Naive B cell (primary cell): ENCODE data around the gene PDK2. TPM values are rescaled to one million over a fixed set of nuclear protein-coding genes. Genes with fewer than 3 reads are reported as not detected.
A peak's percentile ranks its signal among the peaks of the same experiment; 100 is the strongest.

Experiments
- ATAC-seq, 2 donors: fragments of 150-1000 bp; cut with Tn5 transposase; 2 replicates each; pipeline ENCODE4 v1.10.0; 2021; ENCODE audit warnings: low read depth in 2 of 2, mild to moderate bottlenecking in 2 of 2, moderate library complexity in 2 of 2
- DNase-seq: peaks from one replicate; pipeline ENCODE4 v3.0.0; 2022
- H3K27ac Mint-ChIP-seq, 6 donors: one replicate each; pipeline ENCODE4 v1.8.0; 2020 to 2022; ENCODE audit warnings: mild to moderate bottlenecking in 6 of 6, mixed read lengths in 6 of 6, moderate library complexity in 5 of 6, inconsistent platforms in 2 of 6
- H3K27me3 Mint-ChIP-seq, 3 donors: one replicate each; pipeline ENCODE4 v1.8.0; 2021 to 2022; ENCODE audit warnings: mixed read lengths in 3 of 3, mild to moderate bottlenecking in 1 of 3
- H3K36me3 Mint-ChIP-seq, 2 donors: one replicate each; pipeline ENCODE4 v1.8.0; 2020 to 2022; ENCODE audit warnings: mixed read lengths in 2 of 2, inconsistent platforms in 1 of 2, mild to moderate bottlenecking in 1 of 2
- H3K4me1 Mint-ChIP-seq, 3 donors: one replicate each; pipeline ENCODE4 v1.8.0; 2020 to 2022; ENCODE audit warnings: mixed read lengths in 3 of 3, inconsistent platforms in 1 of 3, mild to moderate bottlenecking in 1 of 3, moderate library complexity in 1 of 3
- H3K4me3 Mint-ChIP-seq, 8 donors: one replicate each; pipeline ENCODE4 v1.8.0; 2020 to 2022; ENCODE audit warnings: mild to moderate bottlenecking in 8 of 8, mixed read lengths in 8 of 8, moderate library complexity in 8 of 8, inconsistent platforms in 2 of 8
- H3K9me3 Mint-ChIP-seq, 7 donors: one replicate each; pipeline ENCODE4 v1.8.0; 2020 to 2022; ENCODE audit warnings: mixed read lengths in 7 of 7, mild to moderate bottlenecking in 5 of 7, inconsistent platforms in 2 of 7, moderate library complexity in 1 of 7
- polyA plus RNA-seq, 6 donors: library from polyadenylated mRNA; unstranded; fragments of 300-500 nt; fragmentation: Illumina TruSeq; gene quantifications; one replicate each; pipeline ENCODE4 v1.2.3, GENCODE V29; 2021; ENCODE audit warnings: low read depth in 6 of 6

The PDK2 gene
- polyA plus RNA-seq, 6 donors from 2014 or later: 33.4 to 49.6 (median 40.3) TPM

DNA sequence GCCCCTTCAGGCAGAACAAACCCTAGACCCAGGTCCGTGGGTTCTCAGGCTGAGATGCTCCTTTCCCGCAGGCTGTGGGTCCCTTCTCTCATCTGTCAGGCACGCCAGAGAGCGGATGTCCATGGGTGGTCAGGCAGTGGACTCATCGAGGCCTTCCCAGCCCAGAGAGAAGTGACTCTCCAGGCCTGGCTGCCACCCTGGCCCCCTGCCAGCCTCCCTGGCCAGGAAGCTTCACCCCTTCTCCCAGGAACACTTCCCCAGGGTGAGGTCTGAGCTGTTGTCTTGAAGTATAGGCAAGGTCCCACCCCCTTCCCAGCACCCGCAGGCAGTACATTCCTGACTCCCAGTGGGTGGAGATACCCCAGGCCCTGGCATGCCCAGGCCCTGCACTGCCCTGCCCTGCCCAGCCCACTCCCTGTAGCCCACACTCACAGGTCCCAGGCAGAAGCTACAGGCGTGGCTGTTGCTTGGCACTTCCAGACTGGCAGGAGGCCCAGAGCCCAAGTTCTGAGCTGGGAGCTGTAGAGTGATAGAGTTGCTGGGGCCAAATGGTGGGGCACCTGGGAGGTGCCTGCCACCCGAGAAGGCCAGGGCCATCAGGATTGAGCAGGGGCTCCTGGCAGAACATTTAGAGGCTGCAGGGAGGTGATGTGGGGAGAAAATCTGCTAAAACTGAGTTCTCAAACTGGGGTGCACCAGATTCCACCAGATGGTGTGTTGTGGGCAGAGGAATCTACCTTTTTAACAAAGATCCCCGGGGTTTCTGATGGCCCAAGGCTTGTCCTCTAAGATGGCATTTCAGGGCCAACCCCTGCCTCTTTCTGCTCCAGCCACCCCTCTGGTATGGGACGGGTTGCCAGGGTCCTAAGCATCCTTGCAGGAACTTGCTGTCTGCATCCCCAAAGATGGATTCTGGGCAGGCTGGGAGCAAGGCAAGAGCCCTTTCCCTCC is 32.6 kb upstream of the PDK2 start:
- Mint-ChIP-seq H3K27me3 (peaks cover 20 to 77% (median 60%) of the 10 kb centered on the region in 3 donors), H3K27ac (no peak overlapping the region), H3K4me1 (peaks cover 3 to 7% (median 4%) of the 10 kb centered on the region in 3 donors), H3K36me3 (no peaks in the 10 kb centered on the region), H3K9me3 (no peaks in the 10 kb centered on the region), H3K4me3 (no peak overlapping the region)
- DNase-seq (no peak), ATAC-seq (no peak)

GRCh38 chr17:50063561-50064252 is 31.4 kb upstream of the PDK2 start:
- peak overlapping the region in 1 of 6 donors; percentile 22 for H3K27ac Mint-ChIP-seq
- DNase-seq (no peak), ATAC-seq (no peak)
- H3K4me3 Mint-ChIP-seq: no peak overlapping the region
- peaks cover 0 to 4% (median 0%) of the 10 kb centered on the region in 3 donors for H3K4me1 Mint-ChIP-seq
- H3K9me3 Mint-ChIP-seq: no peaks in the 10 kb centered on the region
- peaks cover 9 to 76% (median 49%) of the 10 kb centered on the region in 3 donors for H3K27me3 Mint-ChIP-seq
- no peaks in the 10 kb centered on the region for H3K36me3 Mint-ChIP-seq

- DNase-seq: no peak
- Mint-ChIP-seq H3K27me3 (peaks cover 7 to 74% (median 43%) of the 10 kb centered on the region in 3 donors), H3K27ac (peak overlapping the region in 1 of 6 donors; percentile 22), H3K4me3 (no peak overlapping the region), H3K36me3 (no peaks in the 10 kb centered on the region), H3K4me1 (peaks cover 0 to 4% (median 0%) of the 10 kb centered on the region in 3 donors), H3K9me3 (no peaks in the 10 kb centered on the region)
- no peak for ATAC-seq
Observed at GRCh38 chr17:50064253-50065001, 30.7 kb upstream of the PDK2 start.

- ATAC-seq: no peak
- Mint-ChIP-seq H3K27me3 (peaks cover 5 to 74% (median 37%) of the 10 kb centered on the region in 3 donors), H3K4me3 (no peak overlapping the region), H3K9me3 (no peaks in the 10 kb centered on the region), H3K4me1 (peaks cover 0 to 4% (median 0%) of the 10 kb centered on the region in 3 donors), H3K27ac (no peak overlapping the region), H3K36me3 (no peaks in the 10 kb centered on the region)
- no peak for DNase-seq
Observed at GRCh38 chr17:50065056-50065455, 30.1 kb upstream of the PDK2 start.

DNA sequence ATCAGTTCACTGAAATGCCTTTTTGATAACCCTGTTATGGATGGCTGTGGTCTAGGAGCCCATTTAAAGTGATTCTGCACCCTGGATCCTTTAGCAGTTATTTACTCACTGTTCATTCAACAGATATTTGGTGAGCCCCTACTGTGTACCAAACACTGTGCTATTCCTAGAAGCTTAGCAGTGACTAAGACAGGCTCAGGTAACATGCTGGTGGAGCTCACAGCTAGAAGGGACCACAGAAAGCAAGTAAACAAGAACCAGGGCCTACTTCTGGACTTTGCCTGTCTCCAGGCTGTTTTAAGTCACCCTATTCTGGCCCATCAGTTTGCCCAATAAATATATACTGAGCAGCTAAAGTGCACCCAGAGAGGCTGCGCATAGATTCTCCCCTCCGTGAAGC is 28.2 kb upstream of the PDK2 start:
- Mint-ChIP-seq H3K9me3 (peaks cover 0 to 8% (median 6%) of the 10 kb centered on the region in 7 donors), H3K4me3 (no peak overlapping the region), H3K36me3 (peaks cover 0 to 12% of the 10 kb centered on the region in 2 donors), H3K27me3 (peaks cover 5 to 68% (median 24%) of the 10 kb centered on the region in 3 donors), H3K4me1 (peaks cover 0 to 4% (median 0%) of the 10 kb centered on the region in 3 donors), H3K27ac (no peak overlapping the region)
- no peak for DNase-seq
- no peak for ATAC-seq

DNA sequence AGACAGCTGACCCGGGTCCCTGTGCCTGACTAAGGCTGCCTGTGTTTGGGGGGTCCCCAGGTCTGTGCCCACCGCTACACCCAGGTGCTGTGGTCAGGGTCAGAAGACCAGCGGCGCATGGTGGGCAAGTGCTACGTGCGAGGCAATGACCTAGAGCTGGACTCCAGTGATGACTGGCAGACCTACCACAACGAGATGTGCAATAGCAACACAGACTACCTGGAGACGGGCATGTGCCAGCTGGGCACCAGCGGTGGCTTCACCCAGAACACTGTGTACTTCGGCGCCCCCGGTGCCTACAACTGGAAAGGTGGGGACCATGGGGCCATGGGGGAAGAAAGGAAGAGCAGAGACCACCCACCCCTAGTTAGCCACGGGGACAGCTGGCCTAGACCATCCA is 27.2 kb upstream of the PDK2 start:
- peaks cover 5 to 12% of the 10 kb centered on the region in 2 donors for H3K36me3 Mint-ChIP-seq
- peaks cover 5 to 63% (median 24%) of the 10 kb centered on the region in 3 donors for H3K27me3 Mint-ChIP-seq
- H3K4me1 Mint-ChIP-seq: peaks cover 0 to 4% (median 0%) of the 10 kb centered on the region in 3 donors
- no peak for ATAC-seq
- H3K27ac Mint-ChIP-seq: peak overlapping the region in 1 of 6 donors; percentile 30
- H3K9me3 Mint-ChIP-seq: peaks cover 0 to 8% (median 6%) of the 10 kb centered on the region in 7 donors
- no peak for DNase-seq
- no peak overlapping the region for H3K4me3 Mint-ChIP-seq

- H3K36me3 Mint-ChIP-seq: peaks cover 5 to 12% of the 10 kb centered on the region in 2 donors
- DNase-seq (no peak), ATAC-seq (no peak)
- H3K9me3 Mint-ChIP-seq: peaks cover 0 to 8% (median 6%) of the 10 kb centered on the region in 7 donors
- peak overlapping the region in 1 of 6 donors; percentile 19 for H3K27ac Mint-ChIP-seq
- H3K27me3 Mint-ChIP-seq: peaks cover 6 to 42% (median 9%) of the 10 kb centered on the region in 3 donors
- no peaks in the 10 kb centered on the region for H3K4me1 Mint-ChIP-seq
- no peak overlapping the region for H3K4me3 Mint-ChIP-seq
Observed at GRCh38 chr17:50070908-50071680, 24.1 kb upstream of the PDK2 start.

GRCh38 chr17:50071692-50072091 is 23.5 kb upstream of the PDK2 start:
- ATAC-seq: no peak
- Mint-ChIP-seq H3K4me1 (no peaks in the 10 kb centered on the region), H3K36me3 (peaks cover 5 to 12% of the 10 kb centered on the region in 2 donors), H3K9me3 (peaks cover 0 to 8% (median 6%) of the 10 kb centered on the region in 7 donors), H3K4me3 (no peak overlapping the region), H3K27ac (no peak overlapping the region), H3K27me3 (peaks cover 6 to 42% (median 9%) of the 10 kb centered on the region in 3 donors)
- DNase-seq: no peak

GRCh38 chr17:50072130-50072529 is 23.0 kb upstream of the PDK2 start:
- peaks cover 6 to 42% (median 9%) of the 10 kb centered on the region in 3 donors for H3K27me3 Mint-ChIP-seq
- H3K9me3 Mint-ChIP-seq: peaks cover 0 to 8% (median 6%) of the 10 kb centered on the region in 7 donors
- no peaks in the 10 kb centered on the region for H3K4me1 Mint-ChIP-seq
- ATAC-seq (no peak), DNase-seq (no peak)
- peaks cover 5 to 12% of the 10 kb centered on the region in 2 donors for H3K36me3 Mint-ChIP-seq
- H3K27ac Mint-ChIP-seq: no peak overlapping the region
- no peak overlapping the region for H3K4me3 Mint-ChIP-seq

- H3K36me3 Mint-ChIP-seq: peaks cover 5 to 12% of the 10 kb centered on the region in 2 donors
- H3K4me3 Mint-ChIP-seq: no peak overlapping the region
- H3K27me3 Mint-ChIP-seq: peaks cover 6 to 47% (median 9%) of the 10 kb centered on the region in 3 donors
- DNase-seq: no peak
- ATAC-seq: no peak
- no peak overlapping the region for H3K27ac Mint-ChIP-seq
- peaks cover 0 to 8% (median 6%) of the 10 kb centered on the region in 7 donors for H3K9me3 Mint-ChIP-seq
- H3K4me1 Mint-ChIP-seq: no peaks in the 10 kb centered on the region
Observed at GRCh38 chr17:50072925-50073324, 22.2 kb upstream of the PDK2 start.

GRCh38 chr17:50074227-50074626 is 20.9 kb upstream of the PDK2 start:
- H3K36me3 Mint-ChIP-seq: peaks cover 5 to 12% of the 10 kb centered on the region in 2 donors
- peak overlapping the region in 2 of 6 donors; percentile 20 to 29 for H3K27ac Mint-ChIP-seq
- peaks cover 0 to 8% (median 6%) of the 10 kb centered on the region in 7 donors for H3K9me3 Mint-ChIP-seq
- H3K4me3 Mint-ChIP-seq: no peak overlapping the region
- ATAC-seq (no peak), DNase-seq (no peak)
- no peaks in the 10 kb centered on the region for H3K4me1 Mint-ChIP-seq
- peaks cover 6 to 48% (median 9%) of the 10 kb centered on the region in 3 donors for H3K27me3 Mint-ChIP-seq

DNA sequence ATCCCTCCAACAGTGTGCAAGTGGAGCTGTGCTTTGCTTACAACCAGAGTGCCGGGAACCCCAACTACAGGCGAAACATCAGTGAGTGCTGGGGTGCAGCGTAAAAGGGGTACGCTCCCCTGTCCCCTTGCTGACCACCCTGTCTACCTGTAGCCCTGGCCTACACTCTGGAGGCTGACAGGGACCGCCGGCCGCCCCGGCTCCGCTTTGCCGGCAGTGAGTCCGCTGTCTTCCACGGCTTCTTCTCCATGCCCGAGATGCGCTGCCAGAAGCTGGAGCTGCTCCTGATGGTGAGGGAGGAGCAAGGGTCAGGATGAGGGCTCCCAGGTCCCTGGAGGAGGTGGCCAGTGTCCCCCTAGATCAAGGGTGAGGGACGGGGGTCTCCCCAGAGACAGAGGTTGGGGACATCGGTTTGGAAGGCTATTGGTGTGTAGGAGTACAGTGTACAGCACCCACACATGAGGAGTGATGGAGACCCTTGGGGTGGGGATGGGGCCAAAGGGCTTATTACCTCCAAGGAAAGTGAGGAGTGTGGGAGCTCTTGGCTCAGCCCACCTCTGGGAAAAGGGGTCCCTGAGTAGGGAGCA is 19.6 kb upstream of the PDK2 start:
- DNase-seq (no peak), ATAC-seq (no peak)
- H3K9me3 Mint-ChIP-seq: peaks cover 0 to 8% (median 6%) of the 10 kb centered on the region in 7 donors
- peaks cover 0 to 3% (median 0%) of the 10 kb centered on the region in 3 donors for H3K4me1 Mint-ChIP-seq
- no peak overlapping the region for H3K27ac Mint-ChIP-seq
- peaks cover 5 to 12% of the 10 kb centered on the region in 2 donors for H3K36me3 Mint-ChIP-seq
- peaks cover 6 to 45% (median 9%) of the 10 kb centered on the region in 3 donors for H3K27me3 Mint-ChIP-seq
- H3K4me3 Mint-ChIP-seq: no peak overlapping the region
